ENCODE measurements around the gene SLC8A1.

GRCh38 chr2:40410695-40411094 lies 41.2 kb downstream of the SLC8A1 start:
- TF ChIP-seq POLR2A (IDR thresholded peaks at IDR 0.05), result no peak
- TF ChIP-seq, protein P1, sequence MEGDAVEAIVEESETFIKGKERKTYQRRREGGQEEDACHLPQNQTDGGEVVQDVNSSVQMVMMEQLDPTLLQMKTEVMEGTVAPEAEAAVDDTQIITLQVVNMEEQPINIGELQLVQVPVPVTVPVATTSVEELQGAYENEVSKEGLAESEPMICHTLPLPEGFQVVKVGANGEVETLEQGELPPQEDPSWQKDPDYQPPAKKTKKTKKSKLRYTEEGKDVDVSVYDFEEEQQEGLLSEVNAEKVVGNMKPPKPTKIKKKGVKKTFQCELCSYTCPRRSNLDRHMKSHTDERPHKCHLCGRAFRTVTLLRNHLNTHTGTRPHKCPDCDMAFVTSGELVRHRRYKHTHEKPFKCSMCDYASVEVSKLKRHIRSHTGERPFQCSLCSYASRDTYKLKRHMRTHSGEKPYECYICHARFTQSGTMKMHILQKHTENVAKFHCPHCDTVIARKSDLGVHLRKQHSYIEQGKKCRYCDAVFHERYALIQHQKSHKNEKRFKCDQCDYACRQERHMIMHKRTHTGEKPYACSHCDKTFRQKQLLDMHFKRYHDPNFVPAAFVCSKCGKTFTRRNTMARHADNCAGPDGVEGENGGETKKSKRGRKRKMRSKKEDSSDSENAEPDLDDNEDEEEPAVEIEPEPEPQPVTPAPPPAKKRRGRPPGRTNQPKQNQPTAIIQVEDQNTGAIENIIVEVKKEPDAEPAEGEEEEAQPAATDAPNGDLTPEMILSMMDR (IDR thresholded peaks at IDR 0.05), result no peak

Data from tibial nerve (tissue), 3 donors.